Measurements from ENCODE around the gene MMAA. TPM values are rescaled to one million over a fixed set of nuclear protein-coding genes. Genes with fewer than 3 reads are reported as not detected.

The MMAA gene
- polyA plus RNA-seq, 1 donor from 2014 or later, result 7.9 TPM

DNA sequence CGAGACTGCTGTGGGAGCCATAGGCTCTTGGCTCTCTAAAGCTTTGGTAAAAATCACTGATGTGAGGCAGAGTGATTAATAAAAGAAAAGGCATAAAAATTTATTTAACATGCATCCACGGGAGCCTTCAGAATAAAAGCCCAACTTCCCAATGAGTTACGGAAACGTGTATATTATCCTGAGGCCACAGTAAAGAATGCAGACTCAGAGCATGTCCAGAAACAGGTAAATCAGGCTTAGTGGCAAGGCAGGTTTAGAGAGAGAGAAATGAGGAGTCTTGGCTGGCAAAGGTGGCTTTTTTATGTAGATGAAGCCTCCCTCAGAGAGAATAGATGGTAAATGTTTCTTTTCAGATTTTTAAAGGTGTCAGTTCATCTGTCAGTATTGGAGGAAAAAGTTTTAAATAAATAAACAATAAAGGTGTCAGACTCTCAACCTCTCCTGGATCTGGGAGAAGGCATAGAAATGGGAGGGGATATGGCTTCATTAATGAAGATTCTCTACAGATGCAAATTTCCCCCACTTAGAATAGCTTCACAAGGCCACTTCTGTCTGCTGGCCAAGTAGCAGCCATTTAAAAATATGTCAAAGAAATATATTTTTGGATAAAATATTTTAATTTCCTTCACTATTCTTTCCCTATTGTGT is 84.8 kb downstream of the MMAA start:
- H3K9ac ChIP-seq (ENCODE audit: low read length), result no peak overlapping the region
- no peak overlapping the region for H2AFZ ChIP-seq (ENCODE audit: low read depth, low read length)
- TF ChIP-seq REST (IDR thresholded peaks at IDR 0.05; ENCODE audit: borderline replicate concordance) (no peak), CTCF (IDR thresholded peaks at IDR 0.05; ENCODE audit: poor library complexity, severe bottlenecking) (no peak), POLR2AphosphoS5 (IDR thresholded peaks at IDR 0.05) (no peak), MXI1 (conservative IDR thresholded peaks at IDR 0.05; ENCODE audit: poor library complexity, severe bottlenecking) (no peak), TAF1 (IDR thresholded peaks at IDR 0.05; ENCODE audit: low read depth) (no peak), SMC3 (conservative IDR thresholded peaks at IDR 0.05; ENCODE audit: poor library complexity) (no peak), EP300 (conservative IDR thresholded peaks at IDR 0.05; ENCODE audit: poor library complexity, severe bottlenecking) (no peak), RAD21 (conservative IDR thresholded peaks at IDR 0.05) (no peak)
- no peaks in the 10 kb centered on the region for H3K9me2 ChIP-seq (ENCODE audit: insufficient read depth, low read length)
- no peak overlapping the region for H3K4me2 ChIP-seq (ENCODE audit: low read length)
- no peak overlapping the region for H3K27ac ChIP-seq (ENCODE audit: low read length)
- H3K4me3 ChIP-seq (ENCODE audit: low read length), result no peak overlapping the region
- H3F3A ChIP-seq (ENCODE audit: insufficient read depth, low read length, poor library complexity, severe bottlenecking), result no peaks in the 10 kb centered on the region
- no peaks in the 10 kb centered on the region for H3K9me3 ChIP-seq (ENCODE audit: low read length)
- H3K27me3 ChIP-seq (ENCODE audit: insufficient read depth, low read depth, low read length), result no peaks in the 10 kb centered on the region
- H4K20me1 ChIP-seq (ENCODE audit: insufficient read depth), result no peaks in the 10 kb centered on the region
- no peaks in the 10 kb centered on the region for H3K36me3 ChIP-seq (ENCODE audit: insufficient read depth, low read length)
- no peaks in the 10 kb centered on the region for H3K79me2 ChIP-seq (replicated peaks; ENCODE audit: insufficient read depth, low read length)

- TF ChIP-seq EZH2 (IDR thresholded peaks at IDR 0.05; ENCODE audit: borderline replicate concordance, insufficient read depth, low read length, poor library complexity, severe bottlenecking) (no peak), TAF1 (IDR thresholded peaks at IDR 0.05; ENCODE audit: low read depth) (no peak), REST (IDR thresholded peaks at IDR 0.05; ENCODE audit: borderline replicate concordance) (no peak), MXI1 (conservative IDR thresholded peaks at IDR 0.05; ENCODE audit: poor library complexity, severe bottlenecking) (no peak), POLR2AphosphoS5 (IDR thresholded peaks at IDR 0.05) (no peak), EP300 (conservative IDR thresholded peaks at IDR 0.05; ENCODE audit: poor library complexity, severe bottlenecking) (no peak), CTCF (IDR thresholded peaks at IDR 0.05; ENCODE audit: poor library complexity, severe bottlenecking) (no peak), SMC3 (conservative IDR thresholded peaks at IDR 0.05; ENCODE audit: poor library complexity) (no peak), RAD21 (conservative IDR thresholded peaks at IDR 0.05) (no peak)
- no peak overlapping the region for H2AFZ ChIP-seq (ENCODE audit: low read depth, low read length)
Measured at GRCh38 chr4:145709336-145709735, 90.2 kb downstream of the MMAA start.

More at GRCh38 chr4:145709336-145709735, 90.2 kb downstream of the MMAA start:
- Histone ChIP-seq H3K9ac (ENCODE audit: low read length) (no peak overlapping the region), H3K27ac (ENCODE audit: low read length) (no peak overlapping the region), H3K9me3 (ENCODE audit: low read length) (no peaks in the 10 kb centered on the region), H3K4me2 (ENCODE audit: low read length) (no peak overlapping the region), H3K4me3 (ENCODE audit: low read length) (no peak overlapping the region), H3F3A (ENCODE audit: insufficient read depth, low read length, poor library complexity, severe bottlenecking) (no peaks in the 10 kb centered on the region), H3K9me2 (ENCODE audit: insufficient read depth, low read length) (no peaks in the 10 kb centered on the region), H3K27me3 (ENCODE audit: insufficient read depth, low read depth, low read length) (no peaks in the 10 kb centered on the region), H3K36me3 (ENCODE audit: insufficient read depth, low read length) (no peaks in the 10 kb centered on the region), H4K20me1 (ENCODE audit: insufficient read depth) (no peaks in the 10 kb centered on the region), H3K79me2 (replicated peaks; ENCODE audit: insufficient read depth, low read length) (no peaks in the 10 kb centered on the region)

Data from neural cell (in vitro differentiated cells).